K562 (cell line): ENCODE measurements around the gene SEPHS2. TPM values are rescaled to one million over a fixed set of nuclear protein-coding genes. Genes with fewer than 3 reads are reported as not detected.

Source experiments
- CBX8 ChIP-seq: fragments of 200-600 bp; sonication (generic); IDR thresholded peaks from 2 replicates; pipeline ENCODE4 v1.6.1; 2012; ENCODE audit warnings: borderline replicate concordance, mixed run types, low read depth, mild to moderate bottlenecking, moderate library complexity, mixed read lengths, low read length, control low read depth, inconsistent platforms; ENCODE audit not compliant: poor library complexity, severe bottlenecking; ENCODE audit errors: extremely low read depth
- HNRNPLL ChIP-seq: fragments of 200-400 bp; formaldehyde crosslinking; IDR thresholded peaks from 2 replicates; pipeline ENCODE4 v1.6.1; 2017; ENCODE audit warnings: low read length, low read depth, mild to moderate bottlenecking; ENCODE audit not compliant: poor library complexity, severe bottlenecking
- NCOA1 ChIP-seq: fragments of 450-650 bp; IDR thresholded peaks from 2 replicates; pipeline ENCODE4 v1.6.1; 2016; ENCODE audit warnings: low read depth
- PHB2 ChIP-seq: fragments of 450-650 bp; IDR thresholded peaks from 2 replicates; pipeline ENCODE4 v1.6.1; 2017; ENCODE audit warnings: low read depth
- PRMT5 ChIP-seq: sonication (generic); formaldehyde crosslinking; IDR thresholded peaks from 2 replicates; pipeline ENCODE4 v1.5.0; 2020; ENCODE audit warnings: missing genetic modification reagents
- RFX1 ChIP-seq: fragments of 450-650 bp; IDR thresholded peaks from 2 replicates; pipeline ENCODE4 v1.6.1; 2016; ENCODE audit warnings: mild to moderate bottlenecking, moderate library complexity
- RFX5 ChIP-seq: IDR thresholded peaks from 2 replicates; pipeline ENCODE4 v1.6.1; 2011; ENCODE audit warnings: low read depth, mild to moderate bottlenecking, improper control_type of control experiment, low read length
- SMARCE1 ChIP-seq: fragments of 450-650 bp; IDR thresholded peaks from 2 replicates; pipeline ENCODE4 v1.7.1; 2016; ENCODE audit warnings: mild to moderate bottlenecking
- TEAD1 ChIP-seq, 2 experiments: fragments of 450-650 bp in 1 of 2; sonication (generic) in 1 of 2; formaldehyde crosslinking; IDR thresholded peaks; 2 replicates each; pipeline versions ENCODE4 v1.4.0 to v1.8.0; 2020 to 2022; ENCODE audit warnings: mild to moderate bottlenecking in 2 of 2, missing genetic modification reagents in 1 of 2
- ZNF445 ChIP-seq: fragments of 250-450 bp; sonication (Bioruptor Pico); IDR thresholded peaks from 2 replicates; pipeline ENCODE4 v1.4.0; 2020; ENCODE audit warnings: low read depth, mild to moderate bottlenecking, moderate library complexity
- polyA plus RNA-seq, 8 experiments: library from polyadenylated mRNA; depleted of rRNA in 4 of 8; stranded (reverse) in 5 of 8; unstranded in 3 of 8; fragments of >200 nt; fragmentation: Nextera tagmentation in 2 of 8; fragmentation: Illumina TruSeq in 1 of 8; extraction: Ambion mirVana in 2 of 8; extraction: Trizol in 1 of 8; gene quantifications; 2 replicates each; pipeline versions ENCODE4 v1.2.1 to v1.2.3, GENCODE V29; 2011 to 2014; ENCODE audit warnings: inconsistent platforms in 1 of 8, missing spikeins in 1 of 8
- total RNA-seq, 7 experiments: library from RNA; depleted of rRNA in 6 of 7; stranded (reverse); fragments of >200 nt in 6 of 7; fragmentation: Illumina TruSeq in 2 of 7; extraction: Trizol in 2 of 7; gene quantifications; 2 replicates each; pipeline versions ENCODE4 v1.2.1 to v1.2.3, GENCODE V29; 2011 to 2021; ENCODE audit warnings: low replicate concordance in 1 of 7
- TF ChIP-seq, protein P1 (sequence below): fragments of 250-450 bp; sonication (Bioruptor Pico); IDR thresholded peaks from 2 replicates; pipeline ENCODE4 v1.5.1; 2021; ENCODE audit warnings: mild to moderate bottlenecking
- TF ChIP-seq, protein P2 (sequence below): fragments of 450-650 bp; formaldehyde crosslinking; IDR thresholded peaks from 2 replicates; pipeline ENCODE4 v1.4.0; 2022; ENCODE audit warnings: mild to moderate bottlenecking, moderate library complexity
- TF ChIP-seq, protein P3 (sequence below): sonication (generic); formaldehyde crosslinking; IDR thresholded peaks from 2 replicates; pipeline ENCODE4 v1.8.0; 2022; ENCODE audit warnings: mild to moderate bottlenecking, missing genetic modification reagents
- TF ChIP-seq, protein P4 (sequence below): sonication (generic); formaldehyde crosslinking; IDR thresholded peaks from 2 replicates; pipeline ENCODE4 v1.8.1; 2023; ENCODE audit warnings: mild to moderate bottlenecking, missing genetic modification reagents
- TF ChIP-seq, protein P5 (sequence below): sonication (generic); formaldehyde crosslinking; IDR thresholded peaks from 2 replicates; pipeline ENCODE4 v1.8.0; 2023; ENCODE audit warnings: missing genetic modification reagents, mild to moderate bottlenecking, borderline replicate concordance

SEPHS2 gene
- total and polyA plus RNA-seq, 9 of the 15 experiments (the other 6 are each of a cell fraction or from before 2014, with no cell fraction given) = 20.9 to 90.6 (median 43.4) TPM

DNA sequence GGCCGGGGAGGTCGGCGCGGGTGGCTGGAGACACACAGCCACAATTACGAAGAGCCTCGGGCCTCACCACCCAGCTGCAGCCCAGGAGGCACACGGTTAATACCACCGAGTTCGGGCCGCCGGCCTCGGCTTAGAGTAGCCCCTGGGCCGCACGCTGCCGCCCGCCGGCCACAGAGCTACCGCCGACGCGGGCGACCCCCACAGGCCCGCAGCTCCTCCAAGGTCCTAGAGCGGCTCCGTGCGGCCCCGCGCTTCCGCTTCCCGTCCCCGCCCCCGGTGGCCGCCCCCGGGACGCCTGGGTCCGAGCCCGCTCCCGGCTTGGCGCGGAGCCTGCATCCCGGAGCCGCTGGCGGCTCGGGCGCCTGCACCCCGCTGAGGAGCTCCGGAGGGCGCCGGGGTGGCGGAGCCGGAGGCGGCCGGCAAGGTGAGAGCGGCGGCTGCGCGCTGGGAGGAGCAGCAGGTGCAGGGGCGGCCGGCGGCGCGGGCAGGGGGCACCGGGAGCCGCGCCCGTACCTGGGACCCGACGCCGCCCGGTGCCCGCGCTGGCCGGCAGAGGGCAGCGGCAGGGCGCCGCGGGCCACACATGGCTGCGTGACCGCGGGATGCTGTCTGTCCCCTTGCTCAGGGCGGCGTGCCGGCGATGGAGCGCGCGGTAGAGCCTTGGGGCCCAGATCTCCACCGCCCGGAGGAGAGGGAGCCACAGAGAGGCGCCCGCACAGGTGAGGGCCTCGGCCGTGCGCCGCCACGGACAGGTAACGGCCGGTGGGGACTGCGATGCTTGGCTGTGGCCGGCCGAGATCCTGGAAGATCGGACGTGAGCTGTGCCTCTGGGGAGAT lies 50.3 kb downstream of the SEPHS2 start, which contains the start of gene ZNF48 (continued):
- TF ChIP-seq, protein P1, sequence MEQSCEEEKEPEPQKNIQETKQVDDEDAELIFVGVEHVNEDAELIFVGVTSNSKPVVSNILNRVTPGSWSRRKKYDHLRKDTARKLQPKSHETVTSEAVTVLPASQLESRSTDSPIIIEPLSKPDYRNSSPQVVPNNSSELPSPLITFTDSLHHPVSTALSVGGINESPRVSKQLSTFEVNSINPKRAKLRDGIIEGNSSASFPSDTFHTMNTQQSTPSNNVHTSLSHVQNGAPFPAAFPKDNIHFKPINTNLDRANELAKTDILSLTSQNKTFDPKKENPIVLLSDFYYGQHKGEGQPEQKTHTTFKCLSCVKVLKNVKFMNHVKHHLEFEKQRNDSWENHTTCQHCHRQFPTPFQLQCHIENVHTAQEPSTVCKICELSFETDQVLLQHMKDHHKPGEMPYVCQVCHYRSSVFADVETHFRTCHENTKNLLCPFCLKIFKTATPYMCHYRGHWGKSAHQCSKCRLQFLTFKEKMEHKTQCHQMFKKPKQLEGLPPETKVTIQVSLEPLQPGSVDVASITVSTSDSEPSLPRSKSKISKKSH (CRISPR knock-in tag) = no peak
- no peak for TF ChIP-seq ZNF445 (CRISPR knock-in tag)
- no peak for TF ChIP-seq SMARCE1
- TF ChIP-seq NCOA1 = no peak
- TF ChIP-seq, protein P2, sequence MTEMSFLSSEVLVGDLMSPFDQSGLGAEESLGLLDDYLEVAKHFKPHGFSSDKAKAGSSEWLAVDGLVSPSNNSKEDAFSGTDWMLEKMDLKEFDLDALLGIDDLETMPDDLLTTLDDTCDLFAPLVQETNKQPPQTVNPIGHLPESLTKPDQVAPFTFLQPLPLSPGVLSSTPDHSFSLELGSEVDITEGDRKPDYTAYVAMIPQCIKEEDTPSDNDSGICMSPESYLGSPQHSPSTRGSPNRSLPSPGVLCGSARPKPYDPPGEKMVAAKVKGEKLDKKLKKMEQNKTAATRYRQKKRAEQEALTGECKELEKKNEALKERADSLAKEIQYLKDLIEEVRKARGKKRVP (CRISPR knock-in tag) = no peak
- TF ChIP-seq, protein P3, sequence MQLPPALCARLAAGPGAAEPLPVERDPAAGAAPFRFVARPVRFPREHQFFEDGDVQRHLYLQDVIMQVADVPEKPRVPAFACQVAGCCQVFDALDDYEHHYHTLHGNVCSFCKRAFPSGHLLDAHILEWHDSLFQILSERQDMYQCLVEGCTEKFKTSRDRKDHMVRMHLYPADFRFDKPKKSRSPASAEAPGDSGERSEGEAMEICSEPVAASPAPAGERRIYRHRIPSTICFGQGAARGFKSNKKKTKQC (CRISPR knock-in tag) = no peak
- TF ChIP-seq RFX5 = no peak
- TF ChIP-seq, protein P4, sequence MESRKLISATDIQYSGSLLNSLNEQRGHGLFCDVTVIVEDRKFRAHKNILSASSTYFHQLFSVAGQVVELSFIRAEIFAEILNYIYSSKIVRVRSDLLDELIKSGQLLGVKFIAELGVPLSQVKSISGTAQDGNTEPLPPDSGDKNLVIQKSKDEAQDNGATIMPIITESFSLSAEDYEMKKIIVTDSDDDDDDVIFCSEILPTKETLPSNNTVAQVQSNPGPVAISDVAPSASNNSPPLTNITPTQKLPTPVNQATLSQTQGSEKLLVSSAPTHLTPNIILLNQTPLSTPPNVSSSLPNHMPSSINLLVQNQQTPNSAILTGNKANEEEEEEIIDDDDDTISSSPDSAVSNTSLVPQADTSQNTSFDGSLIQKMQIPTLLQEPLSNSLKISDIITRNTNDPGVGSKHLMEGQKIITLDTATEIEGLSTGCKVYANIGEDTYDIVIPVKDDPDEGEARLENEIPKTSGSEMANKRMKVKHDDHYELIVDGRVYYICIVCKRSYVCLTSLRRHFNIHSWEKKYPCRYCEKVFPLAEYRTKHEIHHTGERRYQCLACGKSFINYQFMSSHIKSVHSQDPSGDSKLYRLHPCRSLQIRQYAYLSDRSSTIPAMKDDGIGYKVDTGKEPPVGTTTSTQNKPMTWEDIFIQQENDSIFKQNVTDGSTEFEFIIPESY (CRISPR knock-in tag) = peak; percentile 39; the same call in 1 of the 2 replicates
- TF ChIP-seq RFX1 = no peak
- no peak for TF ChIP-seq HNRNPLL
- TF ChIP-seq, protein P5, sequence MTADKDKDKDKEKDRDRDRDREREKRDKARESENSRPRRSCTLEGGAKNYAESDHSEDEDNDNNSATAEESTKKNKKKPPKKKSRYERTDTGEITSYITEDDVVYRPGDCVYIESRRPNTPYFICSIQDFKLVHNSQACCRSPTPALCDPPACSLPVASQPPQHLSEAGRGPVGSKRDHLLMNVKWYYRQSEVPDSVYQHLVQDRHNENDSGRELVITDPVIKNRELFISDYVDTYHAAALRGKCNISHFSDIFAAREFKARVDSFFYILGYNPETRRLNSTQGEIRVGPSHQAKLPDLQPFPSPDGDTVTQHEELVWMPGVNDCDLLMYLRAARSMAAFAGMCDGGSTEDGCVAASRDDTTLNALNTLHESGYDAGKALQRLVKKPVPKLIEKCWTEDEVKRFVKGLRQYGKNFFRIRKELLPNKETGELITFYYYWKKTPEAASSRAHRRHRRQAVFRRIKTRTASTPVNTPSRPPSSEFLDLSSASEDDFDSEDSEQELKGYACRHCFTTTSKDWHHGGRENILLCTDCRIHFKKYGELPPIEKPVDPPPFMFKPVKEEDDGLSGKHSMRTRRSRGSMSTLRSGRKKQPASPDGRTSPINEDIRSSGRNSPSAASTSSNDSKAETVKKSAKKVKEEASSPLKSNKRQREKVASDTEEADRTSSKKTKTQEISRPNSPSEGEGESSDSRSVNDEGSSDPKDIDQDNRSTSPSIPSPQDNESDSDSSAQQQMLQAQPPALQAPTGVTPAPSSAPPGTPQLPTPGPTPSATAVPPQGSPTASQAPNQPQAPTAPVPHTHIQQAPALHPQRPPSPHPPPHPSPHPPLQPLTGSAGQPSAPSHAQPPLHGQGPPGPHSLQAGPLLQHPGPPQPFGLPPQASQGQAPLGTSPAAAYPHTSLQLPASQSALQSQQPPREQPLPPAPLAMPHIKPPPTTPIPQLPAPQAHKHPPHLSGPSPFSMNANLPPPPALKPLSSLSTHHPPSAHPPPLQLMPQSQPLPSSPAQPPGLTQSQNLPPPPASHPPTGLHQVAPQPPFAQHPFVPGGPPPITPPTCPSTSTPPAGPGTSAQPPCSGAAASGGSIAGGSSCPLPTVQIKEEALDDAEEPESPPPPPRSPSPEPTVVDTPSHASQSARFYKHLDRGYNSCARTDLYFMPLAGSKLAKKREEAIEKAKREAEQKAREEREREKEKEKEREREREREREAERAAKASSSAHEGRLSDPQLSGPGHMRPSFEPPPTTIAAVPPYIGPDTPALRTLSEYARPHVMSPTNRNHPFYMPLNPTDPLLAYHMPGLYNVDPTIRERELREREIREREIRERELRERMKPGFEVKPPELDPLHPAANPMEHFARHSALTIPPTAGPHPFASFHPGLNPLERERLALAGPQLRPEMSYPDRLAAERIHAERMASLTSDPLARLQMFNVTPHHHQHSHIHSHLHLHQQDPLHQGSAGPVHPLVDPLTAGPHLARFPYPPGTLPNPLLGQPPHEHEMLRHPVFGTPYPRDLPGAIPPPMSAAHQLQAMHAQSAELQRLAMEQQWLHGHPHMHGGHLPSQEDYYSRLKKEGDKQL = no peak
- TF ChIP-seq PRMT5 = no peak
- TF ChIP-seq PHB2 = no peak
- no peak for TF ChIP-seq CBX8
- TF ChIP-seq TEAD1 (CRISPR knock-in tag; IDR thresholded peaks at IDR 0.05) = no peak
